Endothelial cell of umbilical vein (primary cell): Measurements from ENCODE around the gene KRTAP12-3. TPM values are rescaled to one million over a fixed set of nuclear protein-coding genes. Genes with fewer than 3 reads are reported as not detected.

ENCODE experiments used
- BruUV-seq: library from RNA; stranded (reverse); fragments of 400-500 nt; replicated peaks from 2 replicates; lab custom pipeline; 2021; lab: Mats Ljungman, UMichigan
- CTCF ChIA-PET: fragments of 300-600, 350-600 bp; sonication (Branson Sonifier 250); formaldehyde crosslinking; loops from one replicate; lab custom pipeline; 2021; ENCODE audit warnings: antibody characterized with exemption, inconsistent platforms; lab: Charles Lee
- POLR2A ChIA-PET: fragments of 300-600, 350-600 bp; sonication (Branson Sonifier 250); formaldehyde crosslinking; loops from one replicate; lab custom pipeline; 2021; ENCODE audit warnings: antibody characterized with exemption, inconsistent platforms; lab: Charles Lee
- DNase-seq: peaks from one replicate; pipeline ENCODE4 v3.0.0-alpha.2; 2011; ENCODE audit warnings: low read depth, low spot score
- FAIRE-seq: peaks from 2 replicates; lab custom pipeline; 2011; peaks lifted over from hg19 to GRCh38; lab: Jason Lieb, UNC
- H2AFZ ChIP-seq: 2 replicates; pipeline ENCODE4 v1.6.0; 2012; ENCODE audit warnings: low read depth, low read length, control low read depth, inconsistent platforms
- H3K27ac ChIP-seq: 2 replicates; pipeline ENCODE4 v1.5.1; 2011; ENCODE audit warnings: low read depth, mild to moderate bottlenecking, control low read depth, low read length, moderate library complexity; ENCODE audit not compliant: insufficient read depth
- H3K27me3 ChIP-seq, 2 experiments: 2 replicates each; pipeline versions ENCODE4 v1.6.0 to v1.6.1; 2011; ENCODE audit warnings: low read length in 2 of 2, mixed read lengths in 1 of 2; ENCODE audit not compliant: control insufficient read depth in 2 of 2, insufficient read depth in 2 of 2
- H3K36me3 ChIP-seq, 2 experiments: 2 replicates in 1 of 2; 3 replicates in 1 of 2; pipeline ENCODE4 v1.5.1; 2011; ENCODE audit warnings: low read length in 2 of 2, mild to moderate bottlenecking in 1 of 2, moderate library complexity in 1 of 2; ENCODE audit not compliant: control insufficient read depth in 2 of 2, insufficient read depth in 2 of 2; ENCODE audit errors: extremely low read depth in 1 of 2
- H3K4me1 ChIP-seq: 3 replicates; pipeline ENCODE4 v1.5.1; 2011; ENCODE audit warnings: mild to moderate bottlenecking, low read length; ENCODE audit not compliant: control insufficient read depth, insufficient read depth; ENCODE audit errors: extremely low read depth
- H3K4me2 ChIP-seq: 2 replicates; pipeline ENCODE4 v1.6.1; 2011; ENCODE audit warnings: low read length, control low read depth, mixed read lengths; ENCODE audit not compliant: insufficient read depth
- H3K4me3 ChIP-seq, 3 experiments: fragments of 200-600 bp in 1 of 3; sonication (generic), shearing (Covaris generic) in 1 of 3; replicated peaks in 1 of 3; 2 replicates each; pipeline ENCODE4 v1.5.1; 2011 to 2016; ENCODE audit warnings: control low read depth in 3 of 3, low read length in 3 of 3, mild to moderate bottlenecking in 2 of 3, inconsistent platforms in 1 of 3, low read depth in 1 of 3, moderate library complexity in 1 of 3; ENCODE audit not compliant: insufficient read depth in 1 of 3
- H3K79me2 ChIP-seq: 2 replicates; pipeline ENCODE4 v1.6.0; 2012; ENCODE audit warnings: low read length, inconsistent platforms; ENCODE audit not compliant: control insufficient read depth, insufficient read depth
- H3K9ac ChIP-seq: replicated peaks from 2 replicates; pipeline ENCODE3; 2011; ENCODE audit warnings: low read length, control low read depth; ENCODE audit not compliant: insufficient read depth; ENCODE audit errors: extremely low read depth
- H3K9me1 ChIP-seq: replicated peaks from 3 replicates; pipeline ENCODE4 v1.6.0; 2011; ENCODE audit warnings: mild to moderate bottlenecking, low read length; ENCODE audit not compliant: control insufficient read depth, insufficient read depth; ENCODE audit errors: extremely low read depth
- H3K9me3 ChIP-seq: replicated peaks from 2 replicates; pipeline ENCODE4 v1.5.1; 2012; ENCODE audit warnings: low read length, inconsistent platforms; ENCODE audit not compliant: control insufficient read depth, insufficient read depth
- H4K20me1 ChIP-seq: replicated peaks from 2 replicates; pipeline ENCODE3; 2011; ENCODE audit warnings: mild to moderate bottlenecking, low read length; ENCODE audit not compliant: control insufficient read depth, insufficient read depth; ENCODE audit errors: extremely low read depth
- CTCF ChIP-seq, 2 donors: IDR thresholded peaks; 1 replicate in 1 of 2; 2 replicates in 1 of 2; pipeline ENCODE4 v1.5.1; 2011; ENCODE audit warnings: low read length in 2 of 2, mild to moderate bottlenecking in 2 of 2, moderate library complexity in 2 of 2, control low read depth in 1 of 2, inconsistent platforms in 1 of 2, low read depth in 1 of 2; ENCODE audit not compliant: insufficient read depth in 1 of 2; ENCODE audit errors: extremely low read depth in 1 of 2
- EZH2 ChIP-seq: IDR thresholded peaks from 2 replicates; pipeline ENCODE4 v1.6.1; 2012; ENCODE audit warnings: borderline replicate concordance, low read depth, mild to moderate bottlenecking, moderate library complexity, low read length, inconsistent platforms; ENCODE audit not compliant: severe bottlenecking
- FOS ChIP-seq: IDR thresholded peaks from 2 replicates; pipeline ENCODE4 v1.6.1; 2011; ENCODE audit warnings: mild to moderate bottlenecking, low read length, moderate library complexity, borderline replicate concordance; ENCODE audit not compliant: insufficient read depth
- GATA2 ChIP-seq: IDR thresholded peaks from 2 replicates; pipeline ENCODE4 v1.7.0; 2011; ENCODE audit warnings: low read depth, mild to moderate bottlenecking, moderate library complexity, mixed read lengths, low read length; ENCODE audit not compliant: insufficient read length, insufficient read depth
- JUN ChIP-seq: IDR thresholded peaks from 2 replicates; pipeline ENCODE4 v1.6.1; 2011; ENCODE audit warnings: borderline replicate concordance, low read depth; ENCODE audit not compliant: insufficient read length, insufficient read depth
- MAX ChIP-seq: IDR thresholded peaks from 2 replicates; pipeline ENCODE4 v1.6.1; 2011; ENCODE audit not compliant: insufficient read depth, insufficient read length
- MYC ChIP-seq: IDR thresholded peaks from one replicate; pipeline ENCODE4 v1.6.1; 2011; ENCODE audit warnings: mild to moderate bottlenecking, low read depth, low read length
- POLR2A ChIP-seq: IDR thresholded peaks from 2 replicates; pipeline ENCODE4 v1.6.1; 2012; ENCODE audit warnings: low read depth, mild to moderate bottlenecking, control low read depth, low read length
- POLR2AphosphoS5 ChIP-seq: IDR thresholded peaks from 2 replicates; pipeline ENCODE4 v1.6.1; 2012; ENCODE audit warnings: low read depth, mild to moderate bottlenecking, control low read depth, low read length, moderate library complexity; ENCODE audit not compliant: insufficient read depth
- dilution Hi-C: fragments of 300-500 bp; cut with MboI; formaldehyde crosslinking; loops from one replicate; pipeline ENCODE4 v1.15.0; 2019; ENCODE audit warnings: low sequenced_read_pairs; ENCODE audit not compliant: extremely low pct_ligation_motif_present
- intact Hi-C: fragments of 100-400 bp; cut with micrococcal nuclease; formaldehyde crosslinking; loops from one replicate; pipeline ENCODE4 v1.10.0; 2022
- polyA plus RNA-seq, 4 experiments: library from polyadenylated mRNA; depleted of rRNA in 3 of 4; stranded (reverse) in 3 of 4; unstranded in 1 of 4; fragments of >200 nt; gene quantifications; 2 replicates each; pipeline versions ENCODE4 v1.2.1 to v1.2.3, GENCODE V29; 2011 to 2012; ENCODE audit warnings: missing spikeins in 1 of 4
- total RNA-seq: library from RNA; stranded (reverse); gene quantifications from 2 replicates; pipeline ENCODE4 v1.2.3, GENCODE V29; 2021

Gene KRTAP12-3
- total and polyA plus RNA-seq, 2 donors (not counting 3 experiments of a cell fraction or from before 2014, with no cell fraction given) = not detected

GRCh38 chr21:44667612-44668011, 9.9 kb downstream of the KRTAP12-3 start:
- intact Hi-C loops = no loop called here
- H3K4me1 ChIP-seq = no peaks in the 10 kb centered on the region
- H2AFZ ChIP-seq = no peak overlapping the region
- H4K20me1 ChIP-seq = no peaks in the 10 kb centered on the region
- TF ChIP-seq MAX (no peak), POLR2AphosphoS5 (no peak), EZH2 (no peak), GATA2 (no peak), POLR2A (no peak), CTCF (IDR thresholded peaks at IDR 0.05; ENCODE audit: extremely low read depth in 1 of 2, insufficient read depth in 1 of 2, low read depth in 1 of 2, low read length in 2 of 2) (no peak), MYC (no peak), JUN (no peak), FOS (no peak)
- DNase-seq = no peak
- H3K27me3 ChIP-seq = peaks cover 0 to 2% of the 10 kb centered on the region in 2 experiments
- dilution Hi-C loops = no loop called here
- H3K9ac ChIP-seq = no peak overlapping the region
- no peaks in the 10 kb centered on the region for H3K9me1 ChIP-seq
- no peak overlapping the region for H3K4me3 ChIP-seq
- no peaks in the 10 kb centered on the region for H3K9me3 ChIP-seq
- no peaks in the 10 kb centered on the region for H3K36me3 ChIP-seq
- no TSS peak for BruUV-seq
- no peak overlapping the region for H3K4me2 ChIP-seq
- no peak for FAIRE-seq
- H3K27ac ChIP-seq = no peak overlapping the region
- CTCF ChIA-PET = interaction anchor here (1.5 kb wide), 1 partner anchor 73 kb away, joined by 4 read pairs; no protein-coding TSS in a partner anchor
- H3K79me2 ChIP-seq = no peaks in the 10 kb centered on the region
- POLR2A ChIA-PET = no interaction called here
